Psoas muscle (tissue), 8 donors: ENCODE measurements around the gene ZFHX3. TPM values are rescaled to one million over a fixed set of nuclear protein-coding genes. Genes with fewer than 3 reads are reported as not detected.
A peak's percentile ranks its signal among the peaks of the same experiment; 100 is the strongest.

Source experiments
- ATAC-seq, 4 donors: fragments of 200-7000 bp; cut with Tn5 transposase; one replicate each; pipeline ENCODE4 v1.9.1; 2020; ENCODE audit warnings: moderate library complexity in 3 of 4, mild to moderate bottlenecking in 2 of 4
- DNase-seq, 2 donors: peaks; one replicate each; pipeline ENCODE4 v3.0.0-alpha.2; 2020
- H3K27ac ChIP-seq: fragments of 200-600 bp; one replicate; pipeline ENCODE4 v1.8.0; 2022
- H3K27me3 ChIP-seq, 3 donors: fragments of 200-600 bp in 1 of 3; one replicate each; pipeline versions ENCODE4 v1.6.1 to v1.8.0; 2013 to 2022; ENCODE audit warnings: low read length in 2 of 3, mild to moderate bottlenecking in 2 of 3, moderate library complexity in 1 of 3; ENCODE audit not compliant: insufficient read depth in 3 of 3
- H3K36me3 ChIP-seq, 2 donors: fragments of 200-600 bp in 1 of 2; one replicate each; pipeline versions ENCODE4 v1.6.1 to v1.8.0; 2013 to 2022; ENCODE audit warnings: low read depth in 1 of 2, mild to moderate bottlenecking in 1 of 2, moderate library complexity in 1 of 2; ENCODE audit not compliant: insufficient read depth in 1 of 2
- H3K4me1 ChIP-seq: fragments of 200-600 bp; one replicate; pipeline ENCODE4 v1.8.0; 2022
- H3K4me3 ChIP-seq: fragments of 200-600 bp; one replicate; pipeline ENCODE4 v1.8.0; 2022; ENCODE audit warnings: mild to moderate bottlenecking
- H3K9me3 ChIP-seq: fragments of 200-600 bp; one replicate; pipeline ENCODE4 v1.8.0; 2022
- WGBS, 3 donors: extraction: QIAGEN DNeasy Blood & Tissue Kit; methylation state at CpG; one replicate each; pipeline versions ENCODE4 v1.1.6 to v1.1.7; 2013; 5-methylcytosine and 5-hydroxymethylcytosine counted together
- intact Hi-C, 2 donors: fragments of 100-400 bp; cut with DNase I; formaldehyde crosslinking; loops; one replicate each; pipeline versions ENCODE4 v1.11.0 to v1.14.2; 2022
- polyA plus RNA-seq, 3 donors: library from polyadenylated mRNA; stranded (reverse); fragments of 200-250 nt; gene quantifications; one replicate each; pipeline ENCODE4 v1.2.3, GENCODE V29; 2013
- total RNA-seq, 4 donors: library from RNA; stranded (reverse); fragmentation: NEBNext Ultra II Directional in 2 of 4; extraction: Animal tissue kit (Norgen Biotek cat#: 25700) in 2 of 4; gene quantifications; one replicate each; pipeline versions ENCODE4 v1.2.1 to v1.2.4, GENCODE V29; 2021 to 2023
- TF ChIP-seq, protein P1 (sequence below): fragments of 200-600 bp; IDR thresholded peaks from one replicate; pipeline ENCODE4 v1.8.0; 2022; ENCODE audit warnings: antibody characterized with exemption
- donor health status: healthy with polysubstance abuse.
- donor health status: DM: no; HTN: no; CAD: no; lungs with moderate emphysema.
- donor health status: Bipolar disorder and iron deficiency.
- donor health status: healthy.
- donor health status: DM: yes; HTN: yes; CAD: no.
- donor health status: DM: no; HTN: no; CAD: no.
- donor health status: DM: no; HTN: no; CAD: no.
- donor health status: DM: yes; HTN: yes; CAD: no.

Gene ZFHX3
- total and polyA plus RNA-seq, 7 donors = 3.3 to 36.9 (median 11.5) TPM

DNA sequence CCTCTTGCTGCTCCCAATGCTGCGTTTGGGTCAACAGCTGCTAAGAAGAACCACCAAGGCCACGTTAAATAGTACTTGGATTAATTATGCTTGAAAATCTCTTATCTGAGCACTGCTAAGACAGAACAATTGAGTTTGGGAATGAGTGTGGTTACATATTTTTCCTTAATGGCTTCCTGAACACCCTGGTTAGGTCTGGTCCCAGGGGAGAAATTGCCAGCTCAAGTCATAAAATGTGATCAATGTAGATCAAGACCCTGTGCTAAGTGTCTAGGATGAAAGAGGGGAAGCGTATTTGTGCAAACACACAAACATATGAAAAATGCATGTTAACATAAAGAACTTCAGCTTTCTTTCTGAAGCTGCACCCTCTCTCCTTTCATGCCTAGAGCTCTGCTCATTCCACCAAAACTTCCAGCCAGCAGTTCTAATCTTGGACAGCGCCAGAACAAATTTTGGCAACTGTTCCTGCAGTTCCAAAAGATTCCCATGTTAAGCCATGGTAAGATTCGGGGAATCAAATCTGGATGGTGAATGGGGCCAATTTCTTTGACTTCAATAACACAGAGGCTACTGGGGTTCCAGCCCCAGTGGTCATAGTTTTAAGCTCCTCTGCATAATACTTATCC is 72.0 kb downstream of the ZFHX3 start:
- Histone ChIP-seq H3K27me3 (no peaks in the 10 kb centered on the region), H3K9me3 (no peaks in the 10 kb centered on the region), H3K4me3 (no peak overlapping the region), H3K27ac (no peak overlapping the region), H3K36me3 (no peaks in the 10 kb centered on the region), H3K4me1 (peaks cover 41% of the 10 kb centered on the region)
- 54 to 77% (median 57%) methylated on average over 5 of the region's 5 CpGs for WGBS, 3 donors
- ATAC-seq (no peak), DNase-seq (no peak)
- TF ChIP-seq, protein P1, sequence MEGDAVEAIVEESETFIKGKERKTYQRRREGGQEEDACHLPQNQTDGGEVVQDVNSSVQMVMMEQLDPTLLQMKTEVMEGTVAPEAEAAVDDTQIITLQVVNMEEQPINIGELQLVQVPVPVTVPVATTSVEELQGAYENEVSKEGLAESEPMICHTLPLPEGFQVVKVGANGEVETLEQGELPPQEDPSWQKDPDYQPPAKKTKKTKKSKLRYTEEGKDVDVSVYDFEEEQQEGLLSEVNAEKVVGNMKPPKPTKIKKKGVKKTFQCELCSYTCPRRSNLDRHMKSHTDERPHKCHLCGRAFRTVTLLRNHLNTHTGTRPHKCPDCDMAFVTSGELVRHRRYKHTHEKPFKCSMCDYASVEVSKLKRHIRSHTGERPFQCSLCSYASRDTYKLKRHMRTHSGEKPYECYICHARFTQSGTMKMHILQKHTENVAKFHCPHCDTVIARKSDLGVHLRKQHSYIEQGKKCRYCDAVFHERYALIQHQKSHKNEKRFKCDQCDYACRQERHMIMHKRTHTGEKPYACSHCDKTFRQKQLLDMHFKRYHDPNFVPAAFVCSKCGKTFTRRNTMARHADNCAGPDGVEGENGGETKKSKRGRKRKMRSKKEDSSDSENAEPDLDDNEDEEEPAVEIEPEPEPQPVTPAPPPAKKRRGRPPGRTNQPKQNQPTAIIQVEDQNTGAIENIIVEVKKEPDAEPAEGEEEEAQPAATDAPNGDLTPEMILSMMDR = no peak
- intact Hi-C loops = no loop called here

DNA sequence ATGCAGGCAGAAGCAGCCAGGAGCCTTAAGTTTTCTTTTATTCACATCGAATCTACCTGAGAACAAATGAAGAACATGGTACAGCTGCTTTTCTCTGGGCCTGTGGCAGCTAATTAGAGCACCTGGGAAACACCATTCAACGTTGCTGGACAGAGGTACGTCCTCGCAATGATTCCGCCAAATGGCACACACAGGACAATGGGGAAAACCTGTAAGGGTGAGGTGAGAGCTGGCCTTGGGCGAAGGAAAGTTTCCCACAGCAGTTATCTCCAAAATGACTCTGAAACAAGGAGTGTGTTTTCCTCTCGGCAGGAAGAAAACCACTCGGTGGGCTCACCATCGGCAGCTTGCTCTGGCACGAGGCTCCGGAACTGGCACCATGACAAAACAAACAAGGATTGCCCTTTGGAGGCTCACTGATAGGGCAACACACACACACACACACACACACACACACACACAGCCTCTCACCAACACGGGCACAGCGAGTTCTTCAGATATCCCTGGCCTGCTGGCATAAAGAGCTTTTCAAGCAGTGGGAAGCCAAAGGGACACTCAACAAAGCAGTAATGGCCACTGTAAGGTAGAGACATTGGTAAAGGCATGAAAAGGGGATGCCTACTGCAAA is 73.7 kb downstream of the ZFHX3 start:
- no peak for DNase-seq
- intact Hi-C loops = no loop called here
- no peaks in the 10 kb centered on the region for H3K9me3 ChIP-seq
- TF ChIP-seq, protein P1 = no peak
- 59 to 86% (median 75%) methylated on average over 13 of the region's 13 CpGs for WGBS, 3 donors
- no peaks in the 10 kb centered on the region for H3K27me3 ChIP-seq
- H3K27ac ChIP-seq = no peak overlapping the region
- no peaks in the 10 kb centered on the region for H3K36me3 ChIP-seq
- peaks cover 57% of the 10 kb centered on the region for H3K4me1 ChIP-seq
- H3K4me3 ChIP-seq = no peak overlapping the region
- ATAC-seq = no peak

DNA sequence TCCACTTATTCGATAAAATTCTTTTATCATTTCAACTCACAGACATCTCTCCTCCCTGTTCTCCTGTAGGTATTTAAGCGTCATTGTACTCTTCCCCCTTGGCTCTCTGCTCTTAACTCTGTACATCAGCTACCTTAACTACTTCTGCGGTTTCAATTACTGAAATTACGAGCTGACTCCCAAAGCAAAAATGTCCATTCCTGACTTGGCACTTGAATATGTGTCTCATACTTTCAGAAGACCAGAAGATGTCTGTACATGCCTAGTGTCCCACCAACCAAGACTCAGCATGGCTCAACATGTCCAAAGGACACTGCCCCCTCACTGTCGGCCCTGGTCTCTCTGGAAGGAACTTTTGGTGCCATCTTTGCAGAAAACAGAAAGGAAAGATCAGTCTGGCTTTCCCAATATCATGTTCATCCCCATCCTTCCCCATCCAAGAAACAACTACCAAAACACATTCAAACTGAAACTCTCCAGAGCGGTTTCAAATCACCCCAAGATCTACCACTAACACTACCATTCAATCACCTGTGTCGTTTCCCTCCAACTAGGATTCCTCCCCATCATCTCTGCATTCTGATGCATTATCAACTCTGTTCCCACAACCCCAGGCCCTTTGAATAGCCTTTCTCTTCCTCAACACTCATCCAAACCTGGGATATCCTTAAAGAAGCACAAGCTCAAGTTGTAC is 74.9 kb downstream of the ZFHX3 start:
- Histone ChIP-seq H3K9me3 (no peaks in the 10 kb centered on the region), H3K27ac (no peak overlapping the region), H3K4me1 (peaks cover 49% of the 10 kb centered on the region), H3K4me3 (no peak overlapping the region), H3K36me3 (no peaks in the 10 kb centered on the region), H3K27me3 (no peaks in the 10 kb centered on the region)
- TF ChIP-seq, protein P1 = no peak
- intact Hi-C loops = no loop called here
- DNase-seq (no peak), ATAC-seq (no peak)
- 89 to 95% (median 91%) methylated on average over 7 of the region's 7 CpGs for WGBS, 3 donors

DNA sequence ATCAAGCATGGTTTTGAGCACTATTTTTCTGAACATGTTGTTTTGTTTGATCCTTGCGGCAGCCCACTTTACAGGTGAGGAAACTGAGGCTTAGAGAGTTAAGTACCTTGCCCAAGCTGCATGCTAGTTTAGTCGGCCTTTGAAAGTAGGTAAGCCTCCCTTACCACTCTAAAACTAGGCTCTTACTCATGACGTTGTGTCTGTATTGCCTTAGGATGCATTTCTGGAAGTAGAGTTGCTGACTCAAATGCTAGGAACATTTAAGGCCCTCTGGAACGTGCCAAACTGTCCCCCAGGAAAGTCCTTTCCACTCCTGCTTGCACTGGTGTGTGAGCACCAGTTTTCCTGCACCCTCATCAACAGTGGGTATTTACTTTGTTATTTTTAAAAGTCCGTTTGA is 76.6 kb downstream of the ZFHX3 start:
- no peaks in the 10 kb centered on the region for H3K36me3 ChIP-seq
- 53 to 86% (median 53%) methylated on average over 5 of the region's 5 CpGs for WGBS, 3 donors
- DNase-seq (no peak), ATAC-seq (peak in 3 of 4 donors; percentile 25 to 83 (median 67))
- TF ChIP-seq, protein P1 = no peak
- intact Hi-C loops = no loop called here
- H3K27ac ChIP-seq = peak overlapping the region; percentile 8
- H3K4me1 ChIP-seq = peaks cover 33% of the 10 kb centered on the region
- no peaks in the 10 kb centered on the region for H3K9me3 ChIP-seq
- no peaks in the 10 kb centered on the region for H3K27me3 ChIP-seq
- H3K4me3 ChIP-seq = no peak overlapping the region
